C4-2B (cell line): ENCODE data around the gene TCEA2.

Experiments
- ZFX ChIP-seq: fragments of 450-650 bp; IDR thresholded peaks from 2 replicates; pipeline ENCODE4 v1.6.1; 2017
- TF ChIP-seq, protein P1 (sequence below): fragments of 450-650 bp; conservative IDR thresholded peaks from 2 replicates; pipeline ENCODE4 v1.5.1; 2017; ENCODE audit warnings: mild to moderate bottlenecking

DNA sequence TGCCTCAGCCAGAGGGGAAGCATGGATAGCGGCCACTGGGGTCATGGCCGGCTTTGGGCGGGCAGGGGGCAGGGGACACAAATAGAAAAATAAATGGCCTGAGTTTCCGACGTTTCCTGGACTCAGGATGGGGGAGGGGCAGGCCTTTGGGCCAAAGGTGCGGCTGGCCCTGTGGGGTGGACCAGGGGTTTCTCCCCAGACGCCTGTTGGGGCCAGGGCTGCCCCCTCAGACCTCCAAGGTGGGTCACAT is 6.4 kb upstream of the TCEA2 start:
- TF ChIP-seq, protein P1, sequence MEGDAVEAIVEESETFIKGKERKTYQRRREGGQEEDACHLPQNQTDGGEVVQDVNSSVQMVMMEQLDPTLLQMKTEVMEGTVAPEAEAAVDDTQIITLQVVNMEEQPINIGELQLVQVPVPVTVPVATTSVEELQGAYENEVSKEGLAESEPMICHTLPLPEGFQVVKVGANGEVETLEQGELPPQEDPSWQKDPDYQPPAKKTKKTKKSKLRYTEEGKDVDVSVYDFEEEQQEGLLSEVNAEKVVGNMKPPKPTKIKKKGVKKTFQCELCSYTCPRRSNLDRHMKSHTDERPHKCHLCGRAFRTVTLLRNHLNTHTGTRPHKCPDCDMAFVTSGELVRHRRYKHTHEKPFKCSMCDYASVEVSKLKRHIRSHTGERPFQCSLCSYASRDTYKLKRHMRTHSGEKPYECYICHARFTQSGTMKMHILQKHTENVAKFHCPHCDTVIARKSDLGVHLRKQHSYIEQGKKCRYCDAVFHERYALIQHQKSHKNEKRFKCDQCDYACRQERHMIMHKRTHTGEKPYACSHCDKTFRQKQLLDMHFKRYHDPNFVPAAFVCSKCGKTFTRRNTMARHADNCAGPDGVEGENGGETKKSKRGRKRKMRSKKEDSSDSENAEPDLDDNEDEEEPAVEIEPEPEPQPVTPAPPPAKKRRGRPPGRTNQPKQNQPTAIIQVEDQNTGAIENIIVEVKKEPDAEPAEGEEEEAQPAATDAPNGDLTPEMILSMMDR, result no peak
- TF ChIP-seq ZFX, result no peak
